Mesenchymal stem cell (in vitro differentiated cells and primary cell): Measurements from ENCODE around the gene RDH13.

ENCODE experiments used
- DNase-seq: peaks from one replicate; pipeline ENCODE4 v3.0.0-alpha.2; 2013
- H2AFZ ChIP-seq: one replicate; pipeline ENCODE4 v1.6.1; 2013; ENCODE audit warnings: low read depth, mild to moderate bottlenecking, control low read depth, inconsistent platforms, low read length, moderate library complexity
- H2AK5ac ChIP-seq: 2 replicates; pipeline ENCODE4 v1.6.1; 2013; ENCODE audit warnings: low read length, moderate library complexity, mild to moderate bottlenecking, inconsistent platforms; ENCODE audit not compliant: severe bottlenecking
- H2BK120ac ChIP-seq: one replicate; pipeline ENCODE4 v1.6.1; 2013; ENCODE audit warnings: low read depth, mild to moderate bottlenecking, inconsistent platforms, low read length, moderate library complexity
- H2BK12ac ChIP-seq, 2 experiments: one replicate each; pipeline ENCODE4 v1.6.1; 2013; ENCODE audit warnings: inconsistent platforms in 2 of 2, low read length in 2 of 2, mild to moderate bottlenecking in 2 of 2, moderate library complexity in 2 of 2, control low read depth in 1 of 2
- H2BK15ac ChIP-seq: one replicate; pipeline ENCODE4 v1.6.1; 2013; ENCODE audit warnings: mild to moderate bottlenecking, low read depth, inconsistent platforms; ENCODE audit not compliant: poor library complexity, severe bottlenecking
- H2BK5ac ChIP-seq: 2 replicates; pipeline ENCODE4 v1.6.1; 2013; ENCODE audit warnings: low read depth, mild to moderate bottlenecking, low read length, control low read depth, inconsistent platforms; ENCODE audit not compliant: poor library complexity, severe bottlenecking
- H3K14ac ChIP-seq, 2 experiments: one replicate each; pipeline ENCODE4 v1.6.1; 2013; ENCODE audit warnings: inconsistent platforms in 2 of 2, low read length in 2 of 2, control low read depth in 1 of 2, mild to moderate bottlenecking in 1 of 2, moderate library complexity in 1 of 2
- H3K18ac ChIP-seq, 2 experiments: one replicate each; pipeline ENCODE4 v1.6.1; 2013; ENCODE audit warnings: inconsistent platforms in 2 of 2, low read length in 2 of 2, control low read depth in 1 of 2, low read depth in 1 of 2, mild to moderate bottlenecking in 1 of 2
- H3K23ac ChIP-seq, 2 experiments: one replicate each; pipeline ENCODE4 v1.6.1; 2013; ENCODE audit warnings: inconsistent platforms in 2 of 2, low read length in 2 of 2, mild to moderate bottlenecking in 2 of 2, moderate library complexity in 2 of 2, control low read depth in 1 of 2
- H3K27ac ChIP-seq: 2 replicates; pipeline ENCODE4 v1.5.1; 2013; ENCODE audit warnings: mild to moderate bottlenecking, moderate library complexity, low read length, control low read depth, inconsistent platforms; ENCODE audit not compliant: poor library complexity, severe bottlenecking
- H3K27me3 ChIP-seq, 2 experiments: 2 replicates each; pipeline versions ENCODE4 v1.6.1 to v1.7.0; 2013; ENCODE audit warnings: low read length in 2 of 2, mild to moderate bottlenecking in 2 of 2, moderate library complexity in 2 of 2, control low read depth in 1 of 2, inconsistent platforms in 1 of 2; ENCODE audit not compliant: control insufficient read depth in 1 of 2, insufficient read depth in 1 of 2
- H3K36me3 ChIP-seq, 2 experiments: 2 replicates each; pipeline versions ENCODE4 v1.6.1 to v1.7.0; 2013; ENCODE audit warnings: low read length in 2 of 2, control low read depth in 1 of 2, inconsistent platforms in 1 of 2, low read depth in 1 of 2, mild to moderate bottlenecking in 1 of 2; ENCODE audit not compliant: insufficient read depth in 2 of 2, control insufficient read depth in 1 of 2
- H3K4ac ChIP-seq, 2 experiments: one replicate each; pipeline ENCODE4 v1.6.1; 2013; ENCODE audit warnings: inconsistent platforms in 2 of 2, low read length in 2 of 2, mild to moderate bottlenecking in 2 of 2, moderate library complexity in 2 of 2, control low read depth in 1 of 2, low read depth in 1 of 2
- H3K4me1 ChIP-seq: 2 replicates; pipeline ENCODE4 v1.6.1; 2013; ENCODE audit warnings: low read depth, low read length, control low read depth; ENCODE audit not compliant: control insufficient read depth, insufficient read depth
- H3K4me2 ChIP-seq: 2 replicates; pipeline ENCODE4 v1.6.1; 2013; ENCODE audit warnings: low read length, mild to moderate bottlenecking, inconsistent platforms; ENCODE audit not compliant: poor library complexity, severe bottlenecking
- H3K4me3 ChIP-seq, 2 experiments: 2 replicates each; pipeline versions ENCODE4 v1.5.1 to v1.7.0; 2013; ENCODE audit warnings: low read length in 2 of 2, mild to moderate bottlenecking in 2 of 2, control low read depth in 1 of 2, low read depth in 1 of 2; ENCODE audit not compliant: insufficient read depth in 1 of 2
- H3K79me1 ChIP-seq: replicated peaks from 2 replicates; pipeline ENCODE4 v1.6.1; 2013; ENCODE audit warnings: mild to moderate bottlenecking, control low read depth, low read length, inconsistent platforms; ENCODE audit not compliant: poor library complexity, severe bottlenecking
- H3K9ac ChIP-seq: 2 replicates; pipeline ENCODE4 v1.7.0; 2013; ENCODE audit warnings: mild to moderate bottlenecking, low read length, moderate library complexity
- H3K9me3 ChIP-seq: 2 replicates; pipeline ENCODE4 v1.7.0; 2013; ENCODE audit warnings: mild to moderate bottlenecking, low read length; ENCODE audit not compliant: control insufficient read depth
- H4K8ac ChIP-seq: one replicate; pipeline ENCODE4 v1.6.1; 2013; ENCODE audit warnings: inconsistent platforms, mild to moderate bottlenecking, low read length, moderate library complexity
- H4K91ac ChIP-seq: one replicate; pipeline ENCODE4 v1.6.1; 2013; ENCODE audit warnings: mild to moderate bottlenecking, low read length, inconsistent platforms
- WGBS: methylation state at CpG from one replicate; pipeline ENCODE4 v1.1.7; 2013; ENCODE audit warnings: mixed read lengths; 5-methylcytosine and 5-hydroxymethylcytosine counted together

The RDH13 gene

GRCh38 chr19:55058781-55059610, 4.0 kb downstream of the RDH13 start:
- H2BK15ac ChIP-seq, result no peak overlapping the region

GRCh38 chr19:55056827-55057226, 6.1 kb downstream of the RDH13 start:
- Histone ChIP-seq H3K27ac (no peak overlapping the region), H2BK120ac (no peak overlapping the region), H2BK15ac (no peak overlapping the region), H3K4me2 (no peak overlapping the region), H3K4me3 (no peak overlapping the region), H3K36me3 (peaks cover 38 to 47% of the 10 kb centered on the region in 2 experiments), H3K14ac (no peak overlapping the region), H3K18ac (no peak overlapping the region), H3K9me3 (no peaks in the 10 kb centered on the region), H4K8ac (no peak overlapping the region), H3K4me1 (no peaks in the 10 kb centered on the region), H2AFZ (no peak overlapping the region), H4K91ac (no peak overlapping the region), H2AK5ac (no peak overlapping the region), H3K79me1 (peaks cover 14% of the 10 kb centered on the region), H2BK5ac (no peak overlapping the region), H3K23ac (no peak overlapping the region), H3K9ac (no peak overlapping the region), H2BK12ac (no peak overlapping the region), H3K4ac (no peak overlapping the region), H3K27me3 (no peaks in the 10 kb centered on the region)
- no peak for DNase-seq
- 100% methylated on average over 6 of the region's 9 CpGs for WGBS

More at GRCh38 chr19:55058781-55059610, 4.0 kb downstream of the RDH13 start:
- Histone ChIP-seq H2BK5ac (no peak overlapping the region), H4K91ac (no peak overlapping the region), H2AFZ (no peak overlapping the region), H3K23ac (no peak overlapping the region), H3K9ac (no peak overlapping the region), H2AK5ac (no peak overlapping the region), H3K27me3 (no peaks in the 10 kb centered on the region), H3K36me3 (peaks cover 32 to 40% of the 10 kb centered on the region in 2 experiments), H3K79me1 (peaks cover 17% of the 10 kb centered on the region), H3K4me2 (no peak overlapping the region), H3K4me1 (peaks cover 5% of the 10 kb centered on the region), H3K27ac (no peak overlapping the region), H3K9me3 (no peaks in the 10 kb centered on the region), H4K8ac (no peak overlapping the region), H3K4me3 (no peak overlapping the region), H3K14ac (no peak overlapping the region), H3K4ac (no peak overlapping the region), H2BK12ac (no peak overlapping the region), H2BK120ac (no peak overlapping the region), H3K18ac (no peak overlapping the region)
- DNase-seq, result no peak
- 94% methylated on average over 23 of the region's 23 CpGs for WGBS

- Histone ChIP-seq H3K9ac (no peak overlapping the region), H4K8ac (no peak overlapping the region), H2AFZ (no peak overlapping the region), H4K91ac (no peak overlapping the region), H3K9me3 (no peaks in the 10 kb centered on the region), H3K14ac (no peak overlapping the region), H3K4me2 (no peak overlapping the region), H2BK120ac (no peak overlapping the region), H2BK15ac (no peak overlapping the region), H2BK12ac (no peak overlapping the region), H3K79me1 (peaks cover 18% of the 10 kb centered on the region), H3K18ac (no peak overlapping the region), H2AK5ac (no peak overlapping the region), H3K36me3 (peaks cover 44 to 65% of the 10 kb centered on the region in 2 experiments), H2BK5ac (no peak overlapping the region), H3K4ac (no peak overlapping the region), H3K4me3 (no peak overlapping the region), H3K27me3 (no peaks in the 10 kb centered on the region), H3K4me1 (no peaks in the 10 kb centered on the region), H3K27ac (no peak overlapping the region), H3K23ac (no peak overlapping the region)
- no peak for DNase-seq
- WGBS, result 98% methylated on average over 7 of the region's 7 CpGs
Observed at GRCh38 chr19:55053735-55054134, 9.2 kb downstream of the RDH13 start.

GRCh38 chr19:55050749-55051532, 12.0 kb downstream of the RDH13 start:
- Histone ChIP-seq H3K18ac (no peak overlapping the region), H2AK5ac (no peak overlapping the region), H2BK12ac (no peak overlapping the region), H2BK120ac (no peak overlapping the region), H3K27me3 (no peaks in the 10 kb centered on the region), H2BK5ac (no peak overlapping the region), H3K9me3 (no peaks in the 10 kb centered on the region), H2AFZ (no peak overlapping the region), H3K4me2 (no peak overlapping the region), H3K27ac (no peak overlapping the region), H3K4ac (no peak overlapping the region), H2BK15ac (no peak overlapping the region), H3K14ac (no peak overlapping the region), H3K23ac (no peak overlapping the region), H3K79me1 (peaks cover 12% of the 10 kb centered on the region), H3K4me3 (no peak overlapping the region), H3K36me3 (peaks cover 51 to 67% of the 10 kb centered on the region in 2 experiments), H3K9ac (no peak overlapping the region), H4K8ac (no peak overlapping the region), H3K4me1 (no peaks in the 10 kb centered on the region), H4K91ac (peak overlapping the region; percentile 20)
- whole genome bisulfite sequencing, result 94% methylated on average over 25 of the region's 25 CpGs
- DNase-seq, result no peak
